Measurements from ENCODE around the gene NIPSNAP3A. TPM values are rescaled to one million over a fixed set of nuclear protein-coding genes. Genes with fewer than 3 reads are reported as not detected.

NIPSNAP3A gene
- total RNA-seq, 1 donor from 2014 or later, result 51.0 TPM

DNA sequence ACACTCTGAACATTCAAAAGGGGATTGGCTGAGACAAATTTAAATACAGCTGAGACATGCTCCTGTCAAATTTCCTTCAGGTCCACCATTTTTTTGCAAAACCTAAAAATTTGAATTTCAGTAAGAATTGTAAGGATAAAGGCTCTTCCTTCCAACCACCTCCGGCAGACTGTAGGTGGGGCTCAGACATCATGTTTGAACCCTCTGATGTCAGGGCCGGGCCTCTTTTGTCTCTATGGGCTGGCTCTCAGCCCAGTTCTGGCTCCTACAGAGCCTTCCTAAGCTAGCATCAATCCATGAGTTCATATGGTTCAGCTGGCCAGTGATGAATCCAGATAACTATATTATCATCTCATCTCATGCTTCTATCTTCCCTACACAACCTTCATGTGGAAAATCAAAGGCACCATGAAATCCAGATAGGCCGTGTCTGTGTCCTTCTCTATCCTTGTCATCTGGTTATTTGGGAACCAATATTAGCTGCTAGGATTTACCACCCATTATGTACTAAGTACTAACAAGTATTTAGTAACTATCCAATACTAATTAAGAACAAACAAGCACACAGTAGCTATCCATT, 60.6 kb downstream of the NIPSNAP3A start:
- DNase-seq, result peak; percentile 71

Other genes with a start within 250 kb of the NIPSNAP3A start
- not detected for gene OR13F1, start 243.4 kb upstream of the NIPSNAP3A start, total RNA-seq
- gene OR13C4, start 220.5 kb upstream of the NIPSNAP3A start, total RNA-seq, result 0.51 TPM
- not detected for gene OR13C3, start 210.8 kb upstream of the NIPSNAP3A start, total RNA-seq
- not detected for gene OR13C8, start 178.5 kb upstream of the NIPSNAP3A start, total RNA-seq
- gene OR13C5, start 148.3 kb upstream of the NIPSNAP3A start, total RNA-seq, result not detected
- gene OR13C2, start 142.1 kb upstream of the NIPSNAP3A start, total RNA-seq, result not detected
- gene OR13C9, start 129.5 kb upstream of the NIPSNAP3A start, total RNA-seq, result 0.41 TPM
- gene OR13D1, start 53.2 kb upstream of the NIPSNAP3A start, total RNA-seq, result not detected
- gene NIPSNAP3B, start 16.4 kb downstream of the NIPSNAP3A start, total RNA-seq, result 15.7 TPM
- gene ABCA1, start 180.5 kb downstream of the NIPSNAP3A start, total RNA-seq, result 23.6 TPM

Data from tongue (tissue), 2 donors.